ENCODE results near the gene TP63.

The TP63 gene

GRCh38 chr3:189721873-189722665 is 90.9 kb downstream of the TP63 start:
- in situ Hi-C loops (cut with MboI; ENCODE audit: low pct_unique_long_range_greater_than_20kb, low sequenced_read_pairs, unreplicated experiment), result no loop called here
- no peak for DNase-seq (ENCODE audit: low spot score)
- TF ChIP-seq CTCF (IDR thresholded peaks at IDR 0.05; ENCODE audit: extremely low read depth, insufficient read depth, missing control alignments), result no peak

GRCh38 chr3:189724356-189724755 is 93.2 kb downstream of the TP63 start:
- in situ Hi-C loops (cut with MboI; ENCODE audit: low pct_unique_long_range_greater_than_20kb, low sequenced_read_pairs, unreplicated experiment), result no loop called here
- DNase-seq (ENCODE audit: low spot score), result no peak
- TF ChIP-seq CTCF (IDR thresholded peaks at IDR 0.05; ENCODE audit: extremely low read depth, insufficient read depth, missing control alignments), result no peak

GRCh38 chr3:189726277-189726676 is 95.1 kb downstream of the TP63 start:
- no peak for TF ChIP-seq CTCF (IDR thresholded peaks at IDR 0.05; ENCODE audit: extremely low read depth, insufficient read depth, missing control alignments)
- in situ Hi-C loops (cut with MboI; ENCODE audit: low pct_unique_long_range_greater_than_20kb, low sequenced_read_pairs, unreplicated experiment), result no loop called here
- DNase-seq (ENCODE audit: low spot score), result no peak

GRCh38 chr3:189727158-189727557 is 96.0 kb downstream of the TP63 start:
- no peak for TF ChIP-seq CTCF (IDR thresholded peaks at IDR 0.05; ENCODE audit: extremely low read depth, insufficient read depth, missing control alignments)
- no peak for DNase-seq (ENCODE audit: low spot score)
- in situ Hi-C loops (cut with MboI; ENCODE audit: low pct_unique_long_range_greater_than_20kb, low sequenced_read_pairs, unreplicated experiment), result no loop called here

GRCh38 chr3:189727898-189728297 is 96.7 kb downstream of the TP63 start:
- in situ Hi-C loops (cut with MboI; ENCODE audit: low pct_unique_long_range_greater_than_20kb, low sequenced_read_pairs, unreplicated experiment), result no loop called here
- no peak for TF ChIP-seq CTCF (IDR thresholded peaks at IDR 0.05; ENCODE audit: extremely low read depth, insufficient read depth, missing control alignments)
- no peak for DNase-seq (ENCODE audit: low spot score)

GRCh38 chr3:189728915-189729314 is 97.7 kb downstream of the TP63 start:
- no peak for TF ChIP-seq CTCF (IDR thresholded peaks at IDR 0.05; ENCODE audit: extremely low read depth, insufficient read depth, missing control alignments)
- no peak for DNase-seq (ENCODE audit: low spot score)

More at GRCh38 chr3:189728915-189729314, 97.7 kb downstream of the TP63 start:
- in situ Hi-C loops (cut with MboI; ENCODE audit: low pct_unique_long_range_greater_than_20kb, low sequenced_read_pairs, unreplicated experiment), result no loop called here
